Calu3 (cell line): Measurements from ENCODE around the gene BOLA1. TPM values are rescaled to one million over a fixed set of nuclear protein-coding genes. Genes with fewer than 3 reads are reported as not detected.

ENCODE experiments used
- BruUV-seq: library from RNA; stranded (reverse); fragments of 400-500 nt; replicated peaks from 2 replicates; lab custom pipeline; 2021; lab: Mats Ljungman, UMichigan
- CTCF ChIA-PET: fragments of 300-600 bp; sonication (Branson Sonifier 250); formaldehyde crosslinking; loops from one replicate; lab custom pipeline; 2022; ENCODE audit warnings: antibody characterized with exemption; lab: Charles Lee
- DNase-seq: peaks from one replicate; pipeline ENCODE4 v3.0.0; 2022
- H3K27ac Mint-ChIP-seq: one replicate; pipeline ENCODE4 v1.8.0; 2022; ENCODE audit warnings: mixed read lengths; ENCODE audit not compliant: unreplicated experiment
- H3K27me3 Mint-ChIP-seq: one replicate; pipeline ENCODE4 v1.8.0; 2022; ENCODE audit warnings: mixed read lengths; ENCODE audit not compliant: unreplicated experiment
- H3K36me3 Mint-ChIP-seq: one replicate; pipeline ENCODE4 v1.8.0; 2022; ENCODE audit warnings: mild to moderate bottlenecking, moderate library complexity, mixed read lengths; ENCODE audit not compliant: insufficient read depth, unreplicated experiment
- H3K4me1 Mint-ChIP-seq: one replicate; pipeline ENCODE4 v1.8.0; 2022; ENCODE audit warnings: mild to moderate bottlenecking, low read depth, mixed read lengths; ENCODE audit not compliant: unreplicated experiment
- H3K4me3 Mint-ChIP-seq: one replicate; pipeline ENCODE4 v1.8.0; 2022; ENCODE audit warnings: mild to moderate bottlenecking, low read depth, moderate library complexity, mixed read lengths; ENCODE audit not compliant: unreplicated experiment
- H3K9me3 Mint-ChIP-seq: one replicate; pipeline ENCODE4 v1.8.0; 2022; ENCODE audit warnings: low read depth, mixed read lengths; ENCODE audit not compliant: unreplicated experiment
- CTCF ChIP-seq: fragments of 200-600 bp; IDR thresholded peaks from one replicate; pipeline ENCODE4 v1.8.0; 2022; ENCODE audit warnings: antibody characterized with exemption; ENCODE audit not compliant: unreplicated experiment
- intact Hi-C: fragments of 100-400 bp; cut with micrococcal nuclease; formaldehyde crosslinking; loops from one replicate; pipeline ENCODE4 v1.10.0; 2022; ENCODE audit not compliant: unreplicated experiment
- total RNA-seq: library from RNA; stranded (reverse); gene quantifications from 2 replicates; pipeline ENCODE4 v1.2.3, GENCODE V29; 2022

The BOLA1 gene
- total RNA-seq, 1 experiment from 2014 or later, result 15.5 TPM

- Mint-ChIP-seq H3K27ac (no peak overlapping the region), H3K36me3 (peaks cover 62% of the 10 kb centered on the region), H3K9me3 (no peaks in the 10 kb centered on the region), H3K4me1 (peaks cover 42% of the 10 kb centered on the region), H3K4me3 (peak overlapping the region; percentile 91), H3K27me3 (no peaks in the 10 kb centered on the region)
- TSS peak; percentile 55 for BruUV-seq
- intact Hi-C loops, result no loop called here
- no peak for DNase-seq
- TF ChIP-seq CTCF, result no peak
- CTCF ChIA-PET, result no interaction called here
Measured at GRCh38 chr1:149926296-149926695, 26.9 kb downstream of the BOLA1 start.

GRCh38 chr1:149927056-149927562 lies 27.7 kb downstream of the BOLA1 start:
- peak overlapping the region; percentile 91 for H3K4me3 Mint-ChIP-seq
- TF ChIP-seq CTCF, result no peak
- H3K36me3 Mint-ChIP-seq, result peaks cover 63% of the 10 kb centered on the region
- H3K4me1 Mint-ChIP-seq, result peaks cover 50% of the 10 kb centered on the region
- no TSS peak for BruUV-seq
- no peaks in the 10 kb centered on the region for H3K27me3 Mint-ChIP-seq
- DNase-seq, result no peak
- H3K9me3 Mint-ChIP-seq, result no peaks in the 10 kb centered on the region
- peak overlapping the region; percentile 77 for H3K27ac Mint-ChIP-seq
- CTCF ChIA-PET, result no interaction called here
- intact Hi-C loops, result no loop called here

- H3K9me3 Mint-ChIP-seq, result no peaks in the 10 kb centered on the region
Measured at GRCh38 chr1:149927563-149928400, 28.4 kb downstream of the BOLA1 start, which contains the start of gene SF3B4. Gene SF3B4 (minus strand): TSS chr1:149927803. CDS start chr1:149927759, 44 bp downstream.

GRCh38 chr1:149928401-149928724 lies 29.0 kb downstream of the BOLA1 start:
- Mint-ChIP-seq H3K36me3 (peaks cover 69% of the 10 kb centered on the region), H3K4me1 (peaks cover 53% of the 10 kb centered on the region), H3K27me3 (no peaks in the 10 kb centered on the region), H3K4me3 (peak overlapping the region; percentile 91), H3K27ac (peak overlapping the region; percentile 77), H3K9me3 (no peaks in the 10 kb centered on the region)
- no TSS peak for BruUV-seq
- CTCF ChIA-PET, result interaction anchor here (1.0 kb wide), 1 partner anchor 40 kb away, joined by 4 read pairs; a partner anchor contains a TSS
- TF ChIP-seq CTCF, result no peak
- no peak for DNase-seq
- intact Hi-C loops, result no loop called here

More at GRCh38 chr1:149927563-149928400, 28.4 kb downstream of the BOLA1 start, which contains the start of gene SF3B4:
- H3K4me3 Mint-ChIP-seq, result peak within 1 kb of the TSS; percentile 91
- BruUV-seq, result TSS peak; percentile 98
- H3K27ac Mint-ChIP-seq, result peak within 1 kb of the TSS; percentile 77
- no peak for TF ChIP-seq CTCF
- CTCF ChIA-PET, result interaction anchor here (1.0 kb wide), 1 partner anchor 40 kb away, joined by 4 read pairs; a partner anchor contains a TSS
- no peaks in the 10 kb centered on the region for H3K27me3 Mint-ChIP-seq
- H3K4me1 Mint-ChIP-seq, result peaks cover 53% of the 10 kb centered on the region
- intact Hi-C loops, result no loop called here
- peaks cover 69% of the 10 kb centered on the region for H3K36me3 Mint-ChIP-seq
- peak; percentile 97 for DNase-seq
